Activated naive CD8-positive, alpha-beta T cell treated with anti-CD3 and anti-CD28 coated beads, Interleukin-2, amount 10 ng/mL, durations not matched to agents 7 days and 5 days (primary cell): ENCODE data around the gene VPS41. TPM values are rescaled to one million over a fixed set of nuclear protein-coding genes. Genes with fewer than 3 reads are reported as not detected.

ENCODE experiments used
- ATAC-seq: fragments of 150-1000 bp; cut with Tn5 transposase; one replicate; pipeline ENCODE4 v1.10.0; 2021; ENCODE audit warnings: low read depth, moderate library complexity
- POLR2A ChIA-PET: fragments of 350-600 bp; sonication (Branson Sonifier 250); formaldehyde crosslinking; loops from one replicate; lab custom pipeline; 2021; ENCODE audit warnings: antibody characterized with exemption; lab: Charles Lee
- DNase-seq: peaks from one replicate; pipeline ENCODE4 v3.0.0; 2021
- H3K27ac Mint-ChIP-seq: one replicate; pipeline ENCODE4 v1.8.0; 2022; ENCODE audit warnings: mild to moderate bottlenecking, mixed read lengths
- H3K27me3 Mint-ChIP-seq: one replicate; pipeline ENCODE4 v1.8.0; 2022; ENCODE audit warnings: mild to moderate bottlenecking, moderate library complexity, mixed read lengths
- H3K36me3 Mint-ChIP-seq: one replicate; pipeline ENCODE4 v1.8.0; 2021; ENCODE audit warnings: mild to moderate bottlenecking, mixed read lengths
- H3K4me1 Mint-ChIP-seq: one replicate; pipeline ENCODE4 v1.8.0; 2021; ENCODE audit warnings: mixed read lengths
- H3K4me3 Mint-ChIP-seq: one replicate; pipeline ENCODE4 v1.8.0; 2022; ENCODE audit warnings: mild to moderate bottlenecking, moderate library complexity, mixed read lengths
- H3K9me3 Mint-ChIP-seq: one replicate; pipeline ENCODE4 v1.8.0; 2021; ENCODE audit warnings: mixed read lengths
- total RNA-seq, 2 experiments: library from RNA; stranded (reverse); gene quantifications; one replicate each; pipeline ENCODE4 v1.2.3, GENCODE V29; 2021

VPS41 gene
- total RNA-seq, 2 experiments from 2014 or later, result 61.7 to 65.3 TPM

GRCh38 chr7:38798552-38799267, 110.3 kb downstream of the VPS41 start:
- DNase-seq (no peak), ATAC-seq (no peak)
- Mint-ChIP-seq H3K27ac (no peak overlapping the region), H3K9me3 (no peaks in the 10 kb centered on the region), H3K4me1 (no peaks in the 10 kb centered on the region), H3K36me3 (no peaks in the 10 kb centered on the region), H3K27me3 (no peaks in the 10 kb centered on the region), H3K4me3 (no peak overlapping the region)
- POLR2A ChIA-PET, result no interaction called here

- ATAC-seq (no peak), DNase-seq (no peak)
- no peak overlapping the region for H3K27ac Mint-ChIP-seq
- no peaks in the 10 kb centered on the region for H3K9me3 Mint-ChIP-seq
- POLR2A ChIA-PET, result no interaction called here
- H3K36me3 Mint-ChIP-seq, result no peaks in the 10 kb centered on the region
- H3K4me1 Mint-ChIP-seq, result no peaks in the 10 kb centered on the region
- H3K27me3 Mint-ChIP-seq, result no peaks in the 10 kb centered on the region
- H3K4me3 Mint-ChIP-seq, result no peak overlapping the region
These were observed 112.1 kb downstream of the VPS41 start for GRCh38 chr7:38796626-38797501.

- H3K4me3 Mint-ChIP-seq, result no peak overlapping the region
- no peak overlapping the region for H3K27ac Mint-ChIP-seq
- DNase-seq (no peak), ATAC-seq (no peak)
- no peaks in the 10 kb centered on the region for H3K4me1 Mint-ChIP-seq
- H3K27me3 Mint-ChIP-seq, result no peaks in the 10 kb centered on the region
- no peaks in the 10 kb centered on the region for H3K9me3 Mint-ChIP-seq
- H3K36me3 Mint-ChIP-seq, result no peaks in the 10 kb centered on the region
- POLR2A ChIA-PET, result no interaction called here
These were observed 113.4 kb downstream of the VPS41 start for GRCh38 chr7:38795593-38795992.

GRCh38 chr7:38781991-38782390, 127.0 kb downstream of the VPS41 start:
- DNase-seq (no peak), ATAC-seq (no peak)
- H3K27ac Mint-ChIP-seq, result no peak overlapping the region
- POLR2A ChIA-PET, result no interaction called here
- no peaks in the 10 kb centered on the region for H3K4me1 Mint-ChIP-seq
- H3K36me3 Mint-ChIP-seq, result peaks cover 4% of the 10 kb centered on the region
- H3K9me3 Mint-ChIP-seq, result no peaks in the 10 kb centered on the region
- no peaks in the 10 kb centered on the region for H3K27me3 Mint-ChIP-seq
- H3K4me3 Mint-ChIP-seq, result no peak overlapping the region

- H3K4me3 Mint-ChIP-seq, result no peak overlapping the region
- no peaks in the 10 kb centered on the region for H3K27me3 Mint-ChIP-seq
- peaks cover 8% of the 10 kb centered on the region for H3K36me3 Mint-ChIP-seq
- DNase-seq (no peak), ATAC-seq (no peak)
- no peaks in the 10 kb centered on the region for H3K9me3 Mint-ChIP-seq
- no peak overlapping the region for H3K27ac Mint-ChIP-seq
- H3K4me1 Mint-ChIP-seq, result no peaks in the 10 kb centered on the region
- POLR2A ChIA-PET, result no interaction called here
These were observed 131.4 kb downstream of the VPS41 start for GRCh38 chr7:38777609-38778008.

- peaks cover 8% of the 10 kb centered on the region for H3K36me3 Mint-ChIP-seq
- ATAC-seq (no peak), DNase-seq (no peak)
- no peaks in the 10 kb centered on the region for H3K27me3 Mint-ChIP-seq
- no peaks in the 10 kb centered on the region for H3K4me1 Mint-ChIP-seq
- H3K27ac Mint-ChIP-seq, result no peak overlapping the region
- H3K4me3 Mint-ChIP-seq, result no peak overlapping the region
- no peaks in the 10 kb centered on the region for H3K9me3 Mint-ChIP-seq
- POLR2A ChIA-PET, result no interaction called here
These were observed 133.3 kb downstream of the VPS41 start for GRCh38 chr7:38775506-38776175.

GRCh38 chr7:38773430-38773829, 135.6 kb downstream of the VPS41 start:
- H3K36me3 Mint-ChIP-seq, result peaks cover 12% of the 10 kb centered on the region

GRCh38 chr7:38760226-38760625, 148.8 kb downstream of the VPS41 start:
- no peaks in the 10 kb centered on the region for H3K27me3 Mint-ChIP-seq
- H3K4me1 Mint-ChIP-seq, result no peaks in the 10 kb centered on the region
- no peak overlapping the region for H3K27ac Mint-ChIP-seq
- DNase-seq (no peak), ATAC-seq (no peak)
- H3K4me3 Mint-ChIP-seq, result no peak overlapping the region
- POLR2A ChIA-PET, result no interaction called here
- peaks cover 6% of the 10 kb centered on the region for H3K36me3 Mint-ChIP-seq
- H3K9me3 Mint-ChIP-seq, result no peaks in the 10 kb centered on the region

More at GRCh38 chr7:38773430-38773829, 135.6 kb downstream of the VPS41 start:
- no peaks in the 10 kb centered on the region for H3K4me1 Mint-ChIP-seq
- H3K4me3 Mint-ChIP-seq, result no peak overlapping the region
- H3K9me3 Mint-ChIP-seq, result no peaks in the 10 kb centered on the region
- DNase-seq (no peak), ATAC-seq (no peak)
- H3K27me3 Mint-ChIP-seq, result no peaks in the 10 kb centered on the region
- POLR2A ChIA-PET, result no interaction called here
- no peak overlapping the region for H3K27ac Mint-ChIP-seq

GRCh38 chr7:38759028-38759427, 150.0 kb downstream of the VPS41 start:
- Mint-ChIP-seq H3K27me3 (no peaks in the 10 kb centered on the region), H3K36me3 (peaks cover 1% of the 10 kb centered on the region), H3K4me3 (no peak overlapping the region), H3K4me1 (no peaks in the 10 kb centered on the region), H3K27ac (no peak overlapping the region), H3K9me3 (no peaks in the 10 kb centered on the region)
- POLR2A ChIA-PET, result no interaction called here
- DNase-seq, result no peak
- no peak for ATAC-seq

GRCh38 chr7:38757931-38758330, 151.1 kb downstream of the VPS41 start:
- Mint-ChIP-seq H3K4me3 (no peak overlapping the region), H3K27ac (no peak overlapping the region), H3K27me3 (no peaks in the 10 kb centered on the region), H3K4me1 (no peaks in the 10 kb centered on the region), H3K9me3 (no peaks in the 10 kb centered on the region), H3K36me3 (peaks cover 4% of the 10 kb centered on the region)
- POLR2A ChIA-PET, result no interaction called here
- no peak for ATAC-seq
- no peak for DNase-seq

- Mint-ChIP-seq H3K9me3 (no peaks in the 10 kb centered on the region), H3K27me3 (no peaks in the 10 kb centered on the region), H3K4me3 (no peak overlapping the region), H3K4me1 (peaks cover 1% of the 10 kb centered on the region), H3K36me3 (peaks cover 9% of the 10 kb centered on the region), H3K27ac (no peak overlapping the region)
- POLR2A ChIA-PET, result no interaction called here
- no peak for ATAC-seq
- DNase-seq, result no peak
These were observed 152.5 kb downstream of the VPS41 start for GRCh38 chr7:38756521-38756920.

- Mint-ChIP-seq H3K27me3 (no peaks in the 10 kb centered on the region), H3K36me3 (peaks cover 14% of the 10 kb centered on the region), H3K4me1 (peaks cover 3% of the 10 kb centered on the region), H3K27ac (no peak overlapping the region), H3K9me3 (no peaks in the 10 kb centered on the region), H3K4me3 (no peak overlapping the region)
- ATAC-seq (no peak), DNase-seq (no peak)
- POLR2A ChIA-PET, result no interaction called here
These were observed 155.6 kb downstream of the VPS41 start for GRCh38 chr7:38753347-38753746.

- H3K4me3 Mint-ChIP-seq, result no peak overlapping the region
- POLR2A ChIA-PET, result no interaction called here
- H3K27ac Mint-ChIP-seq, result no peak overlapping the region
- peaks cover 15% of the 10 kb centered on the region for H3K36me3 Mint-ChIP-seq
- no peak for DNase-seq
- no peaks in the 10 kb centered on the region for H3K27me3 Mint-ChIP-seq
- ATAC-seq, result no peak
- peaks cover 3% of the 10 kb centered on the region for H3K4me1 Mint-ChIP-seq
- H3K9me3 Mint-ChIP-seq, result no peaks in the 10 kb centered on the region
These were observed 157.6 kb downstream of the VPS41 start for GRCh38 chr7:38751416-38751815.
